Breast epithelium (tissue), 3 donors: ENCODE data around the gene CBX1.
A peak's percentile ranks its signal among the peaks of the same experiment; 100 is the strongest.

Experiments
- POLR2AphosphoS5 ChIP-seq, 3 donors: sonication (generic); formaldehyde crosslinking; IDR thresholded peaks; one replicate each; pipeline ENCODE4 v1.6.1; 2017; ENCODE audit warnings: antibody characterized with exemption in 3 of 3
- TF ChIP-seq, protein P1 (sequence below), 3 donors: fragments of 450-650 bp; IDR thresholded peaks; one replicate each; pipeline ENCODE4 v1.5.1; 2016 to 2017; ENCODE audit warnings: antibody characterized with exemption in 3 of 3, mild to moderate bottlenecking in 3 of 3, moderate library complexity in 3 of 3

DNA sequence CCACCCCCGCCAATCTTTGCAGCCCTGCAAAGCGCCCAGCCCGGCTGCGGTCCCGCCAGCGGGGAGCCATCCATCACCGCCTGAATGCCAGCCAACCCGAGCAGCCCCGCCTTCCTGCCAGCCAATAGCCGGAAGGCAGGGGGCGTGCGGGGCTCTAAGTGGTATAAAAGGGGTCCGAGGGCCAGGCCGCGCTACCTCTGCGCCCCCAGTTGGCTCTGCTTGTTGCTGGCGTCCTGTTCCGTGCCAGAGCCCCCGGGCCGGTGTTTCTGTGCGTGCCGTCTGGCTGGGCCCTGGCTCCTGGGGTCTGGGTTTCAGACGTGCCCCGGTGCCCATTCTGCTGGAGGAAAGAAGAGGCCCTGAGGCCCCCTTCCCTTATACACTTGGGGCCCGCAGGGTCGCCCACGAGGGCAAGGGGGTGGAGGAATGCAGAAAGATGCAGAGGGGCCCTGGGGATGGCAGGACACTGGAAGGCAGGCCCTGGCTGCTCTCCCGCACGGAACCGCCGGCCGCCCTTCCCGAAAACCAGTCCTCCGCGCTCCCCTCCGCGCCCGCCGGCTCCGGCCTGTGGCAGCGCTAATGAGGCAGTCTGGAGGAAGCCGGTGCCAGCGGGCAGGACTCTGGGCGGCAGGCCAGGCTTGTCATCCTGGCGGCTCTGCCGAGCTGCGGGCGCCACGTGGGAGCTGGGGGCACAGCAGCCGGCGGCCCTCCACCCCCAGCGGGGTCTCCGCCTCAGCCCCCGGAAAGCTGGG is 77.7 kb downstream of the CBX1 start:
- TF ChIP-seq, protein P1, sequence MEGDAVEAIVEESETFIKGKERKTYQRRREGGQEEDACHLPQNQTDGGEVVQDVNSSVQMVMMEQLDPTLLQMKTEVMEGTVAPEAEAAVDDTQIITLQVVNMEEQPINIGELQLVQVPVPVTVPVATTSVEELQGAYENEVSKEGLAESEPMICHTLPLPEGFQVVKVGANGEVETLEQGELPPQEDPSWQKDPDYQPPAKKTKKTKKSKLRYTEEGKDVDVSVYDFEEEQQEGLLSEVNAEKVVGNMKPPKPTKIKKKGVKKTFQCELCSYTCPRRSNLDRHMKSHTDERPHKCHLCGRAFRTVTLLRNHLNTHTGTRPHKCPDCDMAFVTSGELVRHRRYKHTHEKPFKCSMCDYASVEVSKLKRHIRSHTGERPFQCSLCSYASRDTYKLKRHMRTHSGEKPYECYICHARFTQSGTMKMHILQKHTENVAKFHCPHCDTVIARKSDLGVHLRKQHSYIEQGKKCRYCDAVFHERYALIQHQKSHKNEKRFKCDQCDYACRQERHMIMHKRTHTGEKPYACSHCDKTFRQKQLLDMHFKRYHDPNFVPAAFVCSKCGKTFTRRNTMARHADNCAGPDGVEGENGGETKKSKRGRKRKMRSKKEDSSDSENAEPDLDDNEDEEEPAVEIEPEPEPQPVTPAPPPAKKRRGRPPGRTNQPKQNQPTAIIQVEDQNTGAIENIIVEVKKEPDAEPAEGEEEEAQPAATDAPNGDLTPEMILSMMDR (IDR thresholded peaks at IDR 0.05) = peak in 1 of 3 donors; percentile 30
- peak in 1 of 3 donors; percentile 8 for TF ChIP-seq POLR2AphosphoS5 (IDR thresholded peaks at IDR 0.05)
